Bronchial epithelial cell (primary cell): ENCODE results near the gene DNASE1L1. TPM values are rescaled to one million over a fixed set of nuclear protein-coding genes. Genes with fewer than 3 reads are reported as not detected.
A peak's percentile ranks its signal among the peaks of the same experiment; 100 is the strongest.

Source experiments
- DNase-seq: peaks from one replicate; pipeline ENCODE4 v3.0.0-alpha.2; 2010; ENCODE audit warnings: low read depth
- FAIRE-seq: peaks from 2 replicates; lab custom pipeline; 2011; peaks lifted over from hg19 to GRCh38; lab: Jason Lieb, UNC
- H3K27me3 ChIP-seq: 2 replicates; pipeline ENCODE4 v1.5.1; 2011; ENCODE audit warnings: low read length; ENCODE audit not compliant: control insufficient read depth, insufficient read depth
- H3K36me3 ChIP-seq: 2 replicates; pipeline ENCODE4 v1.5.1; 2011; ENCODE audit warnings: low read length; ENCODE audit not compliant: control insufficient read depth, insufficient read depth
- H3K4me3 ChIP-seq: 2 replicates; pipeline ENCODE4 v1.5.1; 2011; ENCODE audit warnings: mild to moderate bottlenecking, low read depth, low read length, control low read depth
- CTCF ChIP-seq: IDR thresholded peaks from 2 replicates; pipeline ENCODE4 v1.5.1; 2011; ENCODE audit warnings: mild to moderate bottlenecking, moderate library complexity, low read length, control low read depth, inconsistent platforms; ENCODE audit not compliant: insufficient read depth, severe bottlenecking
- total RNA-seq: library from RNA; depleted of rRNA; stranded (reverse); fragments of >200 nt; gene quantifications from 2 replicates; pipeline ENCODE4 v1.2.1, GENCODE V29; 2014

Gene DNASE1L1
- total RNA-seq, 1 donor from 2014 or later = 38.7 TPM

DNA sequence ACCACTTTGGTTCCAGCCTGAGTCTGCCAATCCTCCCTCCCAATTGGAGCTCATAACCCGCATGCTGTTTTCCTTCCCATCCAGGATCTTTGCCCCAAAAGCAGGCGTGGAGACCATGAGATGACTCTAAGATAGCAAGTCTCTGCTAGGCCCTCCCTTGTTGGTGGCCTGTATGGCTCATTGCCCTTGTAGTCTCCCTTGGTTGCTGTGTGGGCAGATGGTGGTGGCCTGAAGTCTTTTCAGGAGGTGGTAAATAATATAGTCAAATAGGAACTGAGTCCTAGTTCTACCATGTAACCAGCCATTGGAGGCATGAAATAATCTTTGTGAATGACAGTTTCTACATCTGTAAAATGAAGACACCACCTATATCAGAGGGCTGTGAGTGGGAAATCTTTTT is 20.7 kb upstream of the DNASE1L1 start:
- Histone ChIP-seq H3K36me3 (peaks cover 3% of the 10 kb centered on the region), H3K27me3 (no peaks in the 10 kb centered on the region), H3K4me3 (no peak overlapping the region)
- FAIRE-seq (no peak), DNase-seq (no peak)
- no peak for TF ChIP-seq CTCF

- peaks cover 3% of the 10 kb centered on the region for H3K36me3 ChIP-seq
- peak within 1 kb of the TSS; percentile 59 for H3K4me3 ChIP-seq
- FAIRE-seq = no peak
- H3K27me3 ChIP-seq = no peaks in the 10 kb centered on the region
- peak; percentile 75 for DNase-seq
- TF ChIP-seq CTCF = peak; percentile 10
These were observed 19.4 kb upstream of the DNASE1L1 start, which contains the start of gene ATP6AP1 for GRCh38 chrX:154428176-154429171. TSS of gene ATP6AP1 (plus strand) at chrX:154428677. CDS start at chrX:154428693, 16 bp downstream.

GRCh38 chrX:154426916-154427770 is 18.1 kb upstream of the DNASE1L1 start:
- FAIRE-seq (no peak), DNase-seq (no peak)
- Histone ChIP-seq H3K36me3 (no peaks in the 10 kb centered on the region), H3K4me3 (no peak overlapping the region), H3K27me3 (no peaks in the 10 kb centered on the region)
- no peak for TF ChIP-seq CTCF

- no peak for TF ChIP-seq CTCF
- H3K4me3 ChIP-seq = no peak overlapping the region
- DNase-seq = no peak
- no peaks in the 10 kb centered on the region for H3K27me3 ChIP-seq
- peaks cover 1% of the 10 kb centered on the region for H3K36me3 ChIP-seq
- FAIRE-seq = no peak
These were observed 11.3 kb upstream of the DNASE1L1 start for GRCh38 chrX:154420402-154420756.

GRCh38 chrX:154419688-154420401 is 10.8 kb upstream of the DNASE1L1 start:
- FAIRE-seq (no peak), DNase-seq (no peak)
- peaks cover 1% of the 10 kb centered on the region for H3K36me3 ChIP-seq
- H3K27me3 ChIP-seq = no peaks in the 10 kb centered on the region
- TF ChIP-seq CTCF = no peak
- no peak overlapping the region for H3K4me3 ChIP-seq
